Activated CD8-positive, alpha-beta T cell treated with anti-CD3 and anti-CD28 coated beads, Interleukin-2, amount 10 ng/mL, durations not matched to agents 7 days and 5 days (primary cell): Measurements from ENCODE around the gene CHCHD6. TPM values are rescaled to one million over a fixed set of nuclear protein-coding genes. Genes with fewer than 3 reads are reported as not detected.

ENCODE experiments used
- ATAC-seq: fragments of 150-1000 bp; cut with Tn5 transposase; one replicate; pipeline ENCODE4 v1.10.0; 2021; ENCODE audit warnings: moderate library complexity
- CTCF ChIA-PET: fragments of 350-600 bp; sonication (Branson Sonifier 250); formaldehyde crosslinking; loops from one replicate; lab custom pipeline; 2021; ENCODE audit warnings: antibody characterized with exemption; lab: Charles Lee
- POLR2A ChIA-PET: fragments of 350-600 bp; sonication (Branson Sonifier 250); formaldehyde crosslinking; loops from one replicate; lab custom pipeline; 2021; ENCODE audit warnings: antibody characterized with exemption; lab: Charles Lee
- DNase-seq: peaks from one replicate; pipeline ENCODE4 v3.0.0-alpha.2; 2020
- H3K27ac Mint-ChIP-seq: one replicate; pipeline ENCODE4 v1.8.0; 2021; ENCODE audit warnings: mild to moderate bottlenecking, mixed read lengths
- H3K27me3 Mint-ChIP-seq: one replicate; pipeline ENCODE4 v1.8.0; 2021; ENCODE audit warnings: low read depth, mixed read lengths
- H3K36me3 Mint-ChIP-seq: one replicate; pipeline ENCODE4 v1.8.0; 2021; ENCODE audit warnings: low read depth, mixed read lengths
- H3K4me1 Mint-ChIP-seq: one replicate; pipeline ENCODE4 v1.8.0; 2021; ENCODE audit warnings: low read depth, mixed read lengths
- H3K4me3 Mint-ChIP-seq: one replicate; pipeline ENCODE4 v1.8.0; 2021; ENCODE audit warnings: mild to moderate bottlenecking, mixed read lengths
- H3K9me3 Mint-ChIP-seq: one replicate; pipeline ENCODE4 v1.8.0; 2022; ENCODE audit warnings: mixed read lengths; ENCODE audit not compliant: insufficient read depth
- total RNA-seq, 2 experiments: library from RNA; stranded (reverse); gene quantifications; one replicate each; pipeline ENCODE4 v1.2.3, GENCODE V29; 2021

The CHCHD6 gene
- total RNA-seq, 2 experiments from 2014 or later: 5.1 to 6.2 TPM

GRCh38 chr3:126900859-126901540, 197.0 kb downstream of the CHCHD6 start:
- ChIA-PET CTCF (no interaction called here), POLR2A (no interaction called here)
- Mint-ChIP-seq H3K27me3 (no peaks in the 10 kb centered on the region), H3K9me3 (no peaks in the 10 kb centered on the region), H3K36me3 (no peaks in the 10 kb centered on the region), H3K4me1 (no peaks in the 10 kb centered on the region), H3K27ac (no peak overlapping the region), H3K4me3 (no peak overlapping the region)
- DNase-seq: no peak
- no peak for ATAC-seq

GRCh38 chr3:126901631-126902030, 197.6 kb downstream of the CHCHD6 start:
- CTCF ChIA-PET: no interaction called here
- POLR2A ChIA-PET: no interaction called here
- Mint-ChIP-seq H3K4me3 (no peak overlapping the region), H3K9me3 (no peaks in the 10 kb centered on the region), H3K36me3 (no peaks in the 10 kb centered on the region), H3K4me1 (no peaks in the 10 kb centered on the region), H3K27ac (no peak overlapping the region), H3K27me3 (no peaks in the 10 kb centered on the region)
- ATAC-seq: no peak
- DNase-seq: no peak

- Mint-ChIP-seq H3K27me3 (peaks cover 4% of the 10 kb centered on the region), H3K4me1 (peaks cover 6% of the 10 kb centered on the region), H3K36me3 (no peaks in the 10 kb centered on the region), H3K9me3 (no peaks in the 10 kb centered on the region), H3K4me3 (no peak overlapping the region), H3K27ac (no peak overlapping the region)
- ATAC-seq (no peak), DNase-seq (no peak)
- CTCF ChIA-PET: no interaction called here
- POLR2A ChIA-PET: no interaction called here
Measured at GRCh38 chr3:126903521-126903920, 199.5 kb downstream of the CHCHD6 start.

GRCh38 chr3:126907557-126907956, 203.5 kb downstream of the CHCHD6 start:
- CTCF ChIA-PET: interaction anchor here (1.3 kb wide), 1 partner anchor 156 kb away, joined by 3 read pairs; no protein-coding TSS in a partner anchor
- Mint-ChIP-seq H3K27ac (no peak overlapping the region), H3K36me3 (peaks cover 14% of the 10 kb centered on the region), H3K9me3 (no peaks in the 10 kb centered on the region), H3K4me3 (no peak overlapping the region), H3K27me3 (peaks cover 13% of the 10 kb centered on the region), H3K4me1 (peaks cover 43% of the 10 kb centered on the region)
- ATAC-seq: no peak
- POLR2A ChIA-PET: no interaction called here
- no peak for DNase-seq

- peaks cover 13% of the 10 kb centered on the region for H3K27me3 Mint-ChIP-seq
- no peak overlapping the region for H3K27ac Mint-ChIP-seq
- no peaks in the 10 kb centered on the region for H3K9me3 Mint-ChIP-seq
- H3K36me3 Mint-ChIP-seq: peaks cover 14% of the 10 kb centered on the region
- CTCF ChIA-PET: no interaction called here
- ATAC-seq (no peak), DNase-seq (no peak)
- H3K4me1 Mint-ChIP-seq: peaks cover 54% of the 10 kb centered on the region
- no peak overlapping the region for H3K4me3 Mint-ChIP-seq
- POLR2A ChIA-PET: no interaction called here
Measured at GRCh38 chr3:126908752-126909275, 204.8 kb downstream of the CHCHD6 start.

GRCh38 chr3:126910231-126910630, 206.2 kb downstream of the CHCHD6 start:
- Mint-ChIP-seq H3K4me1 (peaks cover 62% of the 10 kb centered on the region), H3K9me3 (no peaks in the 10 kb centered on the region), H3K27ac (no peak overlapping the region), H3K27me3 (peaks cover 16% of the 10 kb centered on the region), H3K4me3 (no peak overlapping the region), H3K36me3 (peaks cover 18% of the 10 kb centered on the region)
- ATAC-seq (no peak), DNase-seq (no peak)
- ChIA-PET POLR2A (no interaction called here), CTCF (interaction anchor here (1.3 kb wide), 1 partner anchor 23 kb away, joined by 3 read pairs; no protein-coding TSS in a partner anchor)

GRCh38 chr3:126911162-126912026, 207.4 kb downstream of the CHCHD6 start:
- H3K9me3 Mint-ChIP-seq: no peaks in the 10 kb centered on the region
- DNase-seq (peak; percentile 90), ATAC-seq (peak; percentile 88)
- peak overlapping the region; percentile 88 for H3K27ac Mint-ChIP-seq
- H3K36me3 Mint-ChIP-seq: peaks cover 18% of the 10 kb centered on the region
- H3K27me3 Mint-ChIP-seq: peaks cover 16% of the 10 kb centered on the region
- ChIA-PET POLR2A (no interaction called here), CTCF (interaction anchor here (1.3 kb wide), 1 partner anchor 25 kb away, joined by 3 read pairs; no protein-coding TSS in a partner anchor)
- H3K4me3 Mint-ChIP-seq: peak overlapping the region; percentile 71
- peaks cover 66% of the 10 kb centered on the region for H3K4me1 Mint-ChIP-seq

- DNase-seq: no peak
- ChIA-PET CTCF (no interaction called here), POLR2A (no interaction called here)
- Mint-ChIP-seq H3K4me1 (peaks cover 71% of the 10 kb centered on the region), H3K4me3 (peak overlapping the region; percentile 71), H3K9me3 (no peaks in the 10 kb centered on the region), H3K36me3 (peaks cover 18% of the 10 kb centered on the region), H3K27me3 (peaks cover 16% of the 10 kb centered on the region), H3K27ac (peak overlapping the region; percentile 88)
- ATAC-seq: peak; percentile 21
Measured at GRCh38 chr3:126912027-126912422, 208.0 kb downstream of the CHCHD6 start.

- ATAC-seq (no peak), DNase-seq (no peak)
- POLR2A ChIA-PET: no interaction called here
- Mint-ChIP-seq H3K9me3 (no peaks in the 10 kb centered on the region), H3K27ac (peak overlapping the region; percentile 88), H3K27me3 (peaks cover 16% of the 10 kb centered on the region), H3K4me1 (peaks cover 74% of the 10 kb centered on the region), H3K36me3 (peaks cover 18% of the 10 kb centered on the region), H3K4me3 (peak overlapping the region; percentile 71)
- CTCF ChIA-PET: no interaction called here
Measured at GRCh38 chr3:126912491-126913195, 208.6 kb downstream of the CHCHD6 start.

- H3K27me3 Mint-ChIP-seq: peaks cover 13% of the 10 kb centered on the region
- H3K4me3 Mint-ChIP-seq: no peak overlapping the region
- POLR2A ChIA-PET: no interaction called here
- H3K9me3 Mint-ChIP-seq: no peaks in the 10 kb centered on the region
- H3K27ac Mint-ChIP-seq: no peak overlapping the region
- peaks cover 68% of the 10 kb centered on the region for H3K4me1 Mint-ChIP-seq
- ATAC-seq (no peak), DNase-seq (peak; percentile 43)
- CTCF ChIA-PET: no interaction called here
- peaks cover 18% of the 10 kb centered on the region for H3K36me3 Mint-ChIP-seq
Measured at GRCh38 chr3:126913524-126913923, 209.5 kb downstream of the CHCHD6 start.

- POLR2A ChIA-PET: no interaction called here
- no peak overlapping the region for H3K4me3 Mint-ChIP-seq
- H3K9me3 Mint-ChIP-seq: no peaks in the 10 kb centered on the region
- no peak overlapping the region for H3K27ac Mint-ChIP-seq
- no peak for DNase-seq
- H3K4me1 Mint-ChIP-seq: peaks cover 61% of the 10 kb centered on the region
- CTCF ChIA-PET: no interaction called here
- peaks cover 13% of the 10 kb centered on the region for H3K27me3 Mint-ChIP-seq
- peaks cover 16% of the 10 kb centered on the region for H3K36me3 Mint-ChIP-seq
- no peak for ATAC-seq
Measured at GRCh38 chr3:126914226-126914625, 210.2 kb downstream of the CHCHD6 start.
